ENCODE data around the gene IVL. TPM values are rescaled to one million over a fixed set of nuclear protein-coding genes. Genes with fewer than 3 reads are reported as not detected.

The IVL gene
- total RNA-seq, 1 experiment from 2014 or later: not detected

DNA sequence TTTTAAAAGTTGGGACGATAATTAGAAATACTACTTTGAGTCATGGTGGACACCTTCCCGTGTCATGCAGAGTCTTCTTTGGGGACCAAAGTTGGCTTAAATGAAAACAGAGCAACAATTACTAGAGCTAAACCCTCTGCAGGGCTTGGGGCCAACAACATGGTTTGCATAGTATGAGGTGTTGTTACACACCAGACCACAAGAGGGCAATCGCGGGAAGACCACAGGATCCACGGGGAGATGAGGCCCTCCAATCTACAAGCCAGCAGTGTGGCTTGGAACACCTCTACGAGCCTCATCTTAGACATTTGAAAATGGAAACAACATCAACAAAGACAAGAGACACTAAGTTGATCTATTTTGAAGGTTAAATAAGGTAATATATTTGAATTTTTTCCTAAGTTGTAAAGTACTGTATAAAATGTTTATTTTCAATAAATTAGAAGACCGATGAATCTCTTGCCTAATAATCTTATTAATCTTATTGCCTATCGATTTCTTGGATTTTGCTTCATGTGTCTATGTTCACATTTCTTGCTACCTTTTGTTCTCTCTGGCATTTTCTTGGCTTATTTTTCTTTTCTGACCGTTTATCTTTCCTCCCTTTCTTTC, 38.4 kb upstream of the IVL start:
- TF ChIP-seq SIN3A (IDR thresholded peaks at IDR 0.05; ENCODE audit: borderline replicate concordance, insufficient read depth, low read depth, low read length): no peak
- TF ChIP-seq TCF7L2 (IDR thresholded peaks at IDR 0.05; ENCODE audit: low read depth, low read length): no peak
- TF ChIP-seq, protein P1, sequence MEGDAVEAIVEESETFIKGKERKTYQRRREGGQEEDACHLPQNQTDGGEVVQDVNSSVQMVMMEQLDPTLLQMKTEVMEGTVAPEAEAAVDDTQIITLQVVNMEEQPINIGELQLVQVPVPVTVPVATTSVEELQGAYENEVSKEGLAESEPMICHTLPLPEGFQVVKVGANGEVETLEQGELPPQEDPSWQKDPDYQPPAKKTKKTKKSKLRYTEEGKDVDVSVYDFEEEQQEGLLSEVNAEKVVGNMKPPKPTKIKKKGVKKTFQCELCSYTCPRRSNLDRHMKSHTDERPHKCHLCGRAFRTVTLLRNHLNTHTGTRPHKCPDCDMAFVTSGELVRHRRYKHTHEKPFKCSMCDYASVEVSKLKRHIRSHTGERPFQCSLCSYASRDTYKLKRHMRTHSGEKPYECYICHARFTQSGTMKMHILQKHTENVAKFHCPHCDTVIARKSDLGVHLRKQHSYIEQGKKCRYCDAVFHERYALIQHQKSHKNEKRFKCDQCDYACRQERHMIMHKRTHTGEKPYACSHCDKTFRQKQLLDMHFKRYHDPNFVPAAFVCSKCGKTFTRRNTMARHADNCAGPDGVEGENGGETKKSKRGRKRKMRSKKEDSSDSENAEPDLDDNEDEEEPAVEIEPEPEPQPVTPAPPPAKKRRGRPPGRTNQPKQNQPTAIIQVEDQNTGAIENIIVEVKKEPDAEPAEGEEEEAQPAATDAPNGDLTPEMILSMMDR (IDR thresholded peaks at IDR 0.05): peak; percentile 91
- TF ChIP-seq, protein P2, sequence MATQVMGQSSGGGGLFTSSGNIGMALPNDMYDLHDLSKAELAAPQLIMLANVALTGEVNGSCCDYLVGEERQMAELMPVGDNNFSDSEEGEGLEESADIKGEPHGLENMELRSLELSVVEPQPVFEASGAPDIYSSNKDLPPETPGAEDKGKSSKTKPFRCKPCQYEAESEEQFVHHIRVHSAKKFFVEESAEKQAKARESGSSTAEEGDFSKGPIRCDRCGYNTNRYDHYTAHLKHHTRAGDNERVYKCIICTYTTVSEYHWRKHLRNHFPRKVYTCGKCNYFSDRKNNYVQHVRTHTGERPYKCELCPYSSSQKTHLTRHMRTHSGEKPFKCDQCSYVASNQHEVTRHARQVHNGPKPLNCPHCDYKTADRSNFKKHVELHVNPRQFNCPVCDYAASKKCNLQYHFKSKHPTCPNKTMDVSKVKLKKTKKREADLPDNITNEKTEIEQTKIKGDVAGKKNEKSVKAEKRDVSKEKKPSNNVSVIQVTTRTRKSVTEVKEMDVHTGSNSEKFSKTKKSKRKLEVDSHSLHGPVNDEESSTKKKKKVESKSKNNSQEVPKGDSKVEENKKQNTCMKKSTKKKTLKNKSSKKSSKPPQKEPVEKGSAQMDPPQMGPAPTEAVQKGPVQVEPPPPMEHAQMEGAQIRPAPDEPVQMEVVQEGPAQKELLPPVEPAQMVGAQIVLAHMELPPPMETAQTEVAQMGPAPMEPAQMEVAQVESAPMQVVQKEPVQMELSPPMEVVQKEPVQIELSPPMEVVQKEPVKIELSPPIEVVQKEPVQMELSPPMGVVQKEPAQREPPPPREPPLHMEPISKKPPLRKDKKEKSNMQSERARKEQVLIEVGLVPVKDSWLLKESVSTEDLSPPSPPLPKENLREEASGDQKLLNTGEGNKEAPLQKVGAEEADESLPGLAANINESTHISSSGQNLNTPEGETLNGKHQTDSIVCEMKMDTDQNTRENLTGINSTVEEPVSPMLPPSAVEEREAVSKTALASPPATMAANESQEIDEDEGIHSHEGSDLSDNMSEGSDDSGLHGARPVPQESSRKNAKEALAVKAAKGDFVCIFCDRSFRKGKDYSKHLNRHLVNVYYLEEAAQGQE (IDR thresholded peaks at IDR 0.05; ENCODE audit: insufficient read depth in 1 of 2, low read depth in 2 of 2, low read length in 1 of 2): no peak
- TF ChIP-seq POLR2AphosphoS5 (IDR thresholded peaks at IDR 0.05; ENCODE audit: low read depth, low read length): no peak
- in situ Hi-C loops (cut with HindIII; ENCODE audit: low pct_unique_long_range_greater_than_20kb, low sequenced_read_pairs): no loop called here
- ChIA-PET CTCF (interaction anchor here (0.9 kb wide), 1 partner anchor 324 kb away, joined by 3 read pairs; no protein-coding TSS in a partner anchor), POLR2A (interaction anchor here (0.5 kb wide), 1 partner anchor 346 kb away, joined by 3 read pairs; no protein-coding TSS in a partner anchor)
- Histone ChIP-seq H3K4me3 (ENCODE audit: low read depth in 2 of 2, low read length in 2 of 2) (no peak overlapping the region), H3K9me3 (ENCODE audit: control insufficient read depth, insufficient read depth, low read depth, low read length) (no peaks in the 10 kb centered on the region), H3K27ac (ENCODE audit: low read length) (no peak overlapping the region), H3K4me1 (ENCODE audit: control insufficient read depth, insufficient read depth, low read length) (no peaks in the 10 kb centered on the region), H3K27me3 (ENCODE audit: control insufficient read depth, insufficient read depth, low read length) (no peaks in the 10 kb centered on the region; the same call in 1 of the 2 replicates), H3K36me3 (ENCODE audit: control insufficient read depth, insufficient read depth, low read length) (no peaks in the 10 kb centered on the region)
- ATAC-seq (peak; percentile 91), DNase-seq (ENCODE audit: low read depth, low spot score) (peak; percentile 47)
- intact Hi-C loops (cut with micrococcal nuclease; ENCODE audit: unreplicated experiment): loop anchor here (2.0 to 10.0 kb wide), 4 partner anchors 52 to 323 kb away; partner anchors contain the start of gene SPRR1B
- BruUV-seq (replicated peaks): no TSS peak

DNA sequence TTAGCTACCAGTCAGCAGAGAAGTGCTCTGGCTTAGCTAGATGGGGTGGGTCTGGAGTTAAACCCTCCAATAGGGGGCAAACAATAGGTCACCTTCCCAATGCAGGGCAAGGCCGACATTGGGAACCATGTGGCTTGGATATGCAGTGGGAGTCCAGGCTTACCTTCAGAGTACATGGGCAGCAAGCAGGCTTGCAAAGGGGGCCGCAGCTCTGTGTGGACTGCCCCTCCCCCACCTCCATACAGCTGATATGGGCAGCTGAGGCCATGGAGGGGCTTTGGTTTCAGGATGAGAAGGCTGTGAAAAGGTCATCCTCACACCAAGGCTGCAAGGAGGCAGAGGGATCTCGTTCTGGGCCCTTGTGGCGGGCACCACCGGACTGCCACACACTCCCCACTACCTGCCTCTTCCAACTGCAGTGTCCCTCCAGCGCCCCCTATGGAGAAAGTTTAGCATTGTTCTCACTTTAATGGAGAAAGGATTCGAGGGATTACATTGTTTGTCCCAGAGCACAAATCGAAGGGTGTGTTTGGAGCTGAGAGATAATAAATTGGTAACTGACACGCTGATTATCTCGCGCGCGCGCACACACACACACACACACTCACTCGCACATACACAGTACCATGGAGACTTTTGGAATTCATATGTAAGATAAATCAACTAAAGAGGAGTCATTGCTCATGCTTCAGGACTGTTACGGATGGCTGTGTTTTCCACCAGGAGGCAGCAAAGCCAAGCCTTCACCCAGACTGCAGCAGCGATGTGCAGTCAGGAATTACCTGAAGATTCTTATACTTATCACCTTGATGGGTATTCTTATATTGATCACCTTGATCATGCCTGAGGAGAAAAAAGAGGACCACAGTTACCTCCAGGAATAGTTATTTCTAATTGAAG, 37.3 kb upstream of the IVL start:
- ChIA-PET CTCF (interaction anchor here (0.6 to 1.4 kb wide), 3 partner anchors 217 to 329 kb away, joined by 3 to 11 read pairs (median 3); no protein-coding TSS in a partner anchor), POLR2A (no interaction called here)
- BruUV-seq (replicated peaks): no TSS peak
- Histone ChIP-seq H3K4me1 (ENCODE audit: control insufficient read depth, insufficient read depth, low read length) (no peaks in the 10 kb centered on the region), H3K4me3 (ENCODE audit: low read depth in 2 of 2, low read length in 2 of 2) (no peak overlapping the region), H3K36me3 (ENCODE audit: control insufficient read depth, insufficient read depth, low read length) (no peaks in the 10 kb centered on the region), H3K9me3 (ENCODE audit: control insufficient read depth, insufficient read depth, low read depth, low read length) (no peaks in the 10 kb centered on the region), H3K27ac (ENCODE audit: low read length) (no peak overlapping the region), H3K27me3 (ENCODE audit: control insufficient read depth, insufficient read depth, low read length) (no peaks in the 10 kb centered on the region; the same call in 1 of the 2 replicates)
- peak; percentile 18 for DNase-seq (ENCODE audit: low read depth, low spot score)
- in situ Hi-C loops (cut with HindIII; ENCODE audit: low pct_unique_long_range_greater_than_20kb, low sequenced_read_pairs): no loop called here
- intact Hi-C loops (cut with micrococcal nuclease; ENCODE audit: unreplicated experiment): loop anchor here (1.0 to 10.0 kb wide), 4 partner anchors 51 to 352 kb away; partner anchors contain the start of gene SPRR1B
- TF ChIP-seq SIN3A (IDR thresholded peaks at IDR 0.05; ENCODE audit: borderline replicate concordance, insufficient read depth, low read depth, low read length) (no peak), TCF7L2 (IDR thresholded peaks at IDR 0.05; ENCODE audit: low read depth, low read length) (no peak), POLR2AphosphoS5 (IDR thresholded peaks at IDR 0.05; ENCODE audit: low read depth, low read length) (no peak)
- TF ChIP-seq, protein P2 (IDR thresholded peaks at IDR 0.05; ENCODE audit: insufficient read depth in 1 of 2, low read depth in 2 of 2, low read length in 1 of 2): no peak
- TF ChIP-seq, protein P1 (IDR thresholded peaks at IDR 0.05): peak; percentile 81
- peak; percentile 88 for ATAC-seq

All from Panc1 (cell line).